Ectodermal cell (in vitro differentiated cells): ENCODE results near the gene COL13A1.

Experiments
- H3K27ac ChIP-seq: 2 replicates; pipeline ENCODE4 v1.7.0; 2013; ENCODE audit warnings: mild to moderate bottlenecking, low read depth, low read length; ENCODE audit not compliant: insufficient read depth, poor library complexity, severe bottlenecking
- H3K27me3 ChIP-seq: 2 replicates; pipeline ENCODE4 v1.7.0; 2013; ENCODE audit warnings: mild to moderate bottlenecking, low read length; ENCODE audit not compliant: insufficient read depth, control insufficient read depth, poor library complexity, severe bottlenecking
- H3K36me3 ChIP-seq: one replicate; pipeline ENCODE4 v1.7.0; 2013; ENCODE audit warnings: low read length; ENCODE audit not compliant: control insufficient read depth, insufficient read depth
- H3K4me1 ChIP-seq: one replicate; pipeline ENCODE4 v1.7.0; 2013; ENCODE audit warnings: low read length; ENCODE audit not compliant: control insufficient read depth, insufficient read depth
- H3K4me3 ChIP-seq: 2 replicates; pipeline ENCODE4 v1.7.0; 2013; ENCODE audit warnings: low read depth, low read length, control low read depth; ENCODE audit not compliant: insufficient read depth
- H3K9me3 ChIP-seq: 2 replicates; pipeline ENCODE4 v1.7.0; 2013; ENCODE audit warnings: mild to moderate bottlenecking, low read length, moderate library complexity; ENCODE audit not compliant: control insufficient read depth
- WGBS, 2 experiments: methylation state at CpG; one replicate each; pipeline ENCODE4 v1.1.7; 2013; ENCODE audit warnings: missing lambda C conversion rate in 2 of 2; 5-methylcytosine and 5-hydroxymethylcytosine counted together

The COL13A1 gene

GRCh38 chr10:69829775-69830174 lies 28.1 kb downstream of the COL13A1 start:
- Histone ChIP-seq H3K27me3 (no peaks in the 10 kb centered on the region), H3K36me3 (no peaks in the 10 kb centered on the region), H3K9me3 (no peaks in the 10 kb centered on the region), H3K4me1 (peaks cover 23% of the 10 kb centered on the region), H3K27ac (no peak overlapping the region), H3K4me3 (no peak overlapping the region)
- WGBS, 2 experiments: 92 to 97% methylated on average over 8 of the region's 8 CpGs

GRCh38 chr10:69831231-69831855 lies 29.6 kb downstream of the COL13A1 start:
- no peaks in the 10 kb centered on the region for H3K9me3 ChIP-seq
- H3K4me1 ChIP-seq: peaks cover 26% of the 10 kb centered on the region
- H3K27me3 ChIP-seq: no peaks in the 10 kb centered on the region
- WGBS, 2 experiments: 66 to 72% methylated on average over 5 of the region's 5 CpGs
- H3K36me3 ChIP-seq: no peaks in the 10 kb centered on the region
- H3K27ac ChIP-seq: no peak overlapping the region
- H3K4me3 ChIP-seq: no peak overlapping the region

- Histone ChIP-seq H3K36me3 (no peaks in the 10 kb centered on the region), H3K9me3 (no peaks in the 10 kb centered on the region), H3K4me3 (no peak overlapping the region), H3K27ac (no peak overlapping the region), H3K27me3 (no peaks in the 10 kb centered on the region), H3K4me1 (peaks cover 23% of the 10 kb centered on the region)
- WGBS, 2 experiments: 91 to 92% methylated on average over 6 of the region's 6 CpGs
Measured at GRCh38 chr10:69835233-69835632, 33.5 kb downstream of the COL13A1 start.

GRCh38 chr10:69835875-69836730 lies 34.4 kb downstream of the COL13A1 start:
- WGBS, 2 experiments: 80 to 84% methylated on average over 8 of the region's 8 CpGs
- Histone ChIP-seq H3K4me3 (no peak overlapping the region), H3K4me1 (peaks cover 26% of the 10 kb centered on the region), H3K9me3 (no peaks in the 10 kb centered on the region), H3K27me3 (no peaks in the 10 kb centered on the region), H3K36me3 (no peaks in the 10 kb centered on the region), H3K27ac (no peak overlapping the region)

- Histone ChIP-seq H3K9me3 (no peaks in the 10 kb centered on the region), H3K4me1 (peaks cover 22% of the 10 kb centered on the region), H3K27ac (no peak overlapping the region), H3K36me3 (no peaks in the 10 kb centered on the region), H3K4me3 (no peak overlapping the region), H3K27me3 (no peaks in the 10 kb centered on the region)
- WGBS, 2 experiments: 91 to 98% methylated on average over 6 of the region's 6 CpGs
Measured at GRCh38 chr10:69836731-69837030, 35.0 kb downstream of the COL13A1 start.

- 96% methylated on average over 5 of the region's 5 CpGs for WGBS, 2 experiments
- no peak overlapping the region for H3K27ac ChIP-seq
Measured at GRCh38 chr10:69837261-69837660, 35.6 kb downstream of the COL13A1 start.

GRCh38 chr10:69838418-69838817 lies 36.7 kb downstream of the COL13A1 start:
- Histone ChIP-seq H3K36me3 (no peaks in the 10 kb centered on the region), H3K4me1 (peaks cover 22% of the 10 kb centered on the region), H3K27ac (no peak overlapping the region), H3K9me3 (no peaks in the 10 kb centered on the region), H3K27me3 (no peaks in the 10 kb centered on the region), H3K4me3 (no peak overlapping the region)
- 80 to 84% methylated on average over 5 of the region's 5 CpGs for WGBS, 2 experiments

More at GRCh38 chr10:69837261-69837660, 35.6 kb downstream of the COL13A1 start:
- Histone ChIP-seq H3K9me3 (no peaks in the 10 kb centered on the region), H3K4me3 (no peak overlapping the region), H3K4me1 (peaks cover 22% of the 10 kb centered on the region), H3K27me3 (no peaks in the 10 kb centered on the region), H3K36me3 (no peaks in the 10 kb centered on the region)

- 76 to 79% methylated on average over 11 of the region's 11 CpGs for WGBS, 2 experiments
- Histone ChIP-seq H3K9me3 (no peaks in the 10 kb centered on the region), H3K27me3 (no peaks in the 10 kb centered on the region), H3K4me1 (peaks cover 22% of the 10 kb centered on the region), H3K27ac (no peak overlapping the region), H3K4me3 (no peak overlapping the region), H3K36me3 (no peaks in the 10 kb centered on the region)
Measured at GRCh38 chr10:69838853-69839252, 37.1 kb downstream of the COL13A1 start.

GRCh38 chr10:69839696-69840345 lies 38.1 kb downstream of the COL13A1 start:
- 80 to 81% methylated on average over 17 of the region's 17 CpGs for WGBS, 2 experiments
- no peaks in the 10 kb centered on the region for H3K9me3 ChIP-seq
- H3K27ac ChIP-seq: no peak overlapping the region
- H3K36me3 ChIP-seq: no peaks in the 10 kb centered on the region
- peaks cover 22% of the 10 kb centered on the region for H3K4me1 ChIP-seq
- no peaks in the 10 kb centered on the region for H3K27me3 ChIP-seq
- no peak overlapping the region for H3K4me3 ChIP-seq

GRCh38 chr10:69840773-69841172 lies 39.1 kb downstream of the COL13A1 start:
- Histone ChIP-seq H3K9me3 (no peaks in the 10 kb centered on the region), H3K4me3 (no peak overlapping the region), H3K36me3 (no peaks in the 10 kb centered on the region), H3K27me3 (no peaks in the 10 kb centered on the region), H3K4me1 (peaks cover 23% of the 10 kb centered on the region), H3K27ac (no peak overlapping the region)
- 87 to 91% methylated on average over 9 of the region's 9 CpGs for WGBS, 2 experiments
